Iris pigment epithelial cell (primary cell): ENCODE results near the gene CYP26A1.

Experiments
- DNase-seq: peaks from one replicate; pipeline ENCODE4 v3.0.0-alpha.2; 2011; ENCODE audit warnings: low read depth

The CYP26A1 gene

GRCh38 chr10:93123766-93124165, 50.1 kb downstream of the CYP26A1 start:
- DNase-seq, result no peak

GRCh38 chr10:93124580-93125318, 51.1 kb downstream of the CYP26A1 start:
- DNase-seq, result no peak

- no peak for DNase-seq
Measured at GRCh38 chr10:93125966-93126365, 52.3 kb downstream of the CYP26A1 start.

- DNase-seq, result no peak
Measured at GRCh38 chr10:93126483-93127052, 52.9 kb downstream of the CYP26A1 start.
